CD4-positive, alpha-beta T cell treated with Interleukin-6 at 100 ng/mL for 8 hours (primary cell): ENCODE data around the gene KRT76.
A peak's percentile ranks its signal among the peaks of the same experiment; 100 is the strongest.
"Not testable (repeated sequence)": the region's sequence is repeated elsewhere in the genome, so short reads cannot be mapped to it uniquely, and the experiment has no call there.

Source experiments
- DNase-seq: peaks from one replicate; pipeline ENCODE4 v3.0.0-alpha.2; 2020; ENCODE audit warnings: mixed read lengths, low spot score

KRT76 gene

DNA sequence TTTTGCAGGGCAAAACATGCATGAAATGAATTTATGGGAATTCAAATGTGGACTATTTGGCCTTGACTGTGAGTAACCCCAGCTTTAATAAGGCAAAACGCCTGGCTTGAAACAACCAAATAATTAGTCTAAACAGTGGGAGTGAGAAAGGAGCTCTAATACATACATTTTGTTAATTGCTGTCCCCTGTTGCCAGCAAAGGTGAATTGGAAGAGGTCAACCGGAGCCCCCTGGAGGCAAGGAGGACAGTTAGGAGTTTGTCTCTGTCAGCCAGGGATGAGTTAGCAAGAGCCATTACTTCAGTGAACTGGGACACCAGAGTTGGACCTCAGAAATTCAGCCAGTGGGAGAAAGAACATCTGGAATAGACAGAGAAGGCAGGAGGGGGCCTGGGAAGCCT is 17.4 kb downstream of the KRT76 start:
- no peak for DNase-seq

- no peak for DNase-seq
These were observed 17.9 kb downstream of the KRT76 start for GRCh38 chr12:52759218-52759617.

- DNase-seq = no peak
These were observed 19.5 kb downstream of the KRT76 start for GRCh38 chr12:52757449-52758176.

DNA sequence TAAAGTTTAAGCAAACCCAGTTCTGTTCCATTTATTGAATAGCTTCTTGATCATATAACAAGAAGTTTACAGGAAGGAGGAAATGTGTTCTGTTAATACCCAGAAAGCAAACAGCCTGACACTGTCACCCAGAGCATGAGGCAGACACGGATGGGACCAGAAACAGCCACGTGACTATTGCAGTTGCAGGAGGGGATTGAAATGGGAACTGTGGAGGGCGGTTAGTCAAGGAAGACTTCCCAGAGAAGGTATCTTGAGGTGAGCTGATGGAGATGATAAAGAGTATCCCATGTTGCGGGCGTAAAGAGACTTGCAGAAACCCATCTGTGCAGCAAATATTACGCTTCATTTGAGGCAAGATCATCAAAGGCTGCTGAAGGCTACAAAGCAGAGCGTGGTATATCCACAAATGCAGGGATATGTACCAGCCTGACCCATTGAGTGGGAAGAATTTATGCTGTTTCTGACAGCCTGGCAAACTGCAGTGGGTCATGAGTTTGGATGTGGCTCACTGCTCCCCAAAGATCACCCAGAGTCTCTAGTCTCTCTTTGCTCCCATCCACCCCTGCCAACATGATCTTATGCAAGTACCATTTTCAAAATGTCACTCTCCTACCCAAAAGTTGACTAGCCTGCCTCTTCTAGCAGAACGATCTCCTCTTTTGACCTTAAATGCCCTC is 20.7 kb downstream of the KRT76 start:
- no peak for DNase-seq

GRCh38 chr12:52755533-52755932 is 21.6 kb downstream of the KRT76 start:
- no peak for DNase-seq

DNA sequence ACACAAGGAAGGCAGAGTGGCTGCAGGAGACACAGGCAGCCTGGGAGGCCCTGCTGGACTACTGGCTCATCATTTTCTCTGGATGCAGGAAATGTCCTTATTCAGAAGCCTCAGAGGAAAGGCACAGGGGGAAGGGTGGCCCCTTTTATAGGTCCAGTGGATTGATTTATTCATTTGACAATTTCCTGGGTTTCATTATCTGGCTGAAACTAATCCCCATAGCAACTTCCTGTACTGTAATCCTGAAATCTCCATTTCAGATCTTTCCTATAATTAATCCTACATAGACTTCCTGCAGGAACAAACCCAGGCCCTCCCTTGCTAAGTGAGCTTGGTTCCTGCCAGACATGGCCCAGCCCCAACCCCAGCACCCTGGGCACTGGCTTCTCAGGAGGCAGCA is 23.0 kb downstream of the KRT76 start:
- DNase-seq = no peak

DNA sequence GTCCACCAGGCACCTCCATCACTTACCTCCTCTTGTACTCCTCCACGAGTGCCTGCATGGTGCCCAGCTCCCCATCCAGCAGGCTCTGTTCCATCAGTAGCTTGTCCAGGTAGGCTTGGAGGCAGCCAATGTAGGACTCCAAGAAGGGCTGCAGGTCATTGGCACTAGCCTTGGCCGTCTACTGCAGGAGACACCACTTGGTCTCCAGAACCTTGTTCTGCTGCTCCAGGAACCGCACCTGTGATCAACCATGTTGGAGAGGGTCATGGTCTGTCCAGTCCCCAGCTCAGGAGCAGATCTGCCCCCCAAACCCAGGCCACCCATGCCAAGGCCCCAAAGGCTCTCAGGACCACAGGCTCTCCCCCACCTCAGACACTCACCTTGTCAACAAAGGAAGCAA is 23.9 kb downstream of the KRT76 start:
- DNase-seq = no peak

DNA sequence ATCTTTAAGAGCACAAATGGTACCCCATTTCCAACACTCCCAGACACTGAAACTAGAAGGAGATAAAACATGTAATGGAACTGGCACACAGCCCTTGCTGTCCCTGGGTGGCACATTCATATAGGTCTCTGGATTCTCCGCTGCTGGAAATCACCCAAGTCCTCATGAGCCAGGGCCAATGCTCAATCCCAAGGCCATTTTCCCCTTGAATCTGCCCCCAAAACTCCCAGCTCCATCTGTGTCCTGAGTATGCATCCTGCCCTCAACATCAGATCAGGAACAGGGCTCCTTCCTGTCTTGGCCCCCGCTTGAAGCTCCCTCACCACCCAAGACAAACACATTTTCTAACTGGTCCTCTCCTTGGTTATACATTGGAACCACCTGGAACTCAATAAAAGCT is 24.6 kb downstream of the KRT76 start:
- no peak for DNase-seq

GRCh38 chr12:52751795-52752194 is 25.4 kb downstream of the KRT76 start:
- DNase-seq = no peak

DNA sequence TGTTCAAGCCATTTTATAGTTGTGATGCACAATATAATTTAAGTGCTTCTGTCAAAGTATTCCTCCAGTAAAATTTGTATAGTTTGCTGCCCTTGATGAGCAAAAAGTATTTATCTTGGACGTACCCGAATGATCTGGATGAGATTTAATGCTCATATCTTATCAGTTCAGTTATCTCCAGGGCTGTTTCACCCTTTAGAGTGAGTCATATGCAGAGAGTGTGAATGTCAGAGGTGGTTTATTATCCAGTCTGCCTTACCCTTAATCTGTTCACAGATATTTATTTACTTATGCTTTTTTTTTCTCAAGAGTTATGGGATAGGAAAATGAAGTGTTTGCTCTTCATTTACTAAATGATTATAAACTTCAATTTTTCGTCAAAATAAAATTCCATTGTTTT is 26.6 kb downstream of the KRT76 start:
- DNase-seq = not testable (repeated sequence)

DNA sequence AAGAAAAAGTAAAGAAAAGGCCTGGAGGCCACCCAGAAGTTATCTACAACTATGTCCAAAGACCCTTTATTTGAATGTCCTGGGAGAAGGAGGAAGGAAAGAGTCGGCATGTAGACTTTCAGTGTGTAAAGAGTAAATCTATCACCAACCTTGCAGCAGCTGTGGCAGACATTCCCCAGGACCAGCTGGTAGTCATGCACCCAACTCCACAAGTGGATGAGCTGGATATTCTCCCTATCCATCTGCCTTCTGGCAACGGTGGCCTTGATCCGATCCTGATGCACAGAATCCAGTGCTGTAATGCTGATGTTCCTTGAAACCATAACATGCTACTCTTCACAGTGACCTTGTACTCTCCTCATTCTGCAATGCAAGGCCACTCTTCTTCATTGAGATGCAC is 27.3 kb downstream of the KRT76 start:
- DNase-seq = no peak

- no peak for DNase-seq
These were observed 28.6 kb downstream of the KRT76 start for GRCh38 chr12:52748578-52748977.

DNA sequence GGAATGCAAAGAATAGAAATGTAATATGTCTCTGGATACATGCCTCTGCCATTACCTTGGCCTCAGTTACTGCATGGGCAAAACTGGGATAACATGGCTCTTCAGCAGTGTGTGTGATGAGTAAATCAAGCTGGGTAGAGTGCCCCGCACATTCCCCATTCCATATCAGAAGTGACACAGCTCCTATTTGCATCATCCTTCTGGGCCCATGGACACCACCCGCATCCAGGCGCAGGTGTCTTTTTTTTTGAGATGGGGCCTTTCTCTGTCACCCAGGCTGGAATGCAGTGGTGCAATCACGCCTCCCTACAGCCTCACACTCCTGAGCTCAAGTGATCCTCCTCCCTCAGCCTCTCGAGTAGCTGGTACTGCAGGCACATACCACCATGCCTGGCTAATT is 31.6 kb downstream of the KRT76 start:
- no peak for DNase-seq

GRCh38 chr12:52744493-52745156 is 32.5 kb downstream of the KRT76 start:
- no peak for DNase-seq

DNA sequence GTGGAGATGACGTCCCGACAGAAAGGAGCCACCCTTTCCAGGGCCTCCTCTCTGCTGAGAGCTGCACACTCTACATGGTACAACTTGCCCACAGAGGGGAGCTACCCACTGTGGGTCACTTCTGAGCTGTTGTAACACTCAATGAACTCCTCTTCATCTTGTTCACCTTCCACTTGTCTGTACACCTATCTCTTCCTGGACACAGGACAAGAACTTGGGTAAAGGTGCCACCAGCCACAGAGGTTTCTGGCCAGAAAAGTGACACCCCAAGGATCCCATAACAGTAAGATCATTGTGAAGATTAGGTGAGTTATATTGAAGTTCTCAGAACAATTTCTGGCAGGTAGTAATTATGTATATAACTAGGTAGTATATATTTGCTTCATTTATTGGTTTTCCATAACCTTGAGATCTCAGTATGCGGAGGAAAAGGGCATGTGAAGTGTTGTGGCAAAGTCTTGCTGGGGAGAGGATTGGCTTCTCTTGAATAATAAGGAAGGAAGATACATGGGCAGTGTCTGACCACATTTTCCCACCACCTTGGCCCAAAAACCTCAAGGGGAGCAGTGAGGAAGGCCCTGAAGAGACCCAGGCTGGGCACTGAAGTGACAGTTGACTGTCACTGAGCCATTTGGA is 34.2 kb downstream of the KRT76 start:
- DNase-seq = no peak

GRCh38 chr12:52742196-52742580 is 35.0 kb downstream of the KRT76 start:
- no peak for DNase-seq

GRCh38 chr12:52741375-52742195 is 35.6 kb downstream of the KRT76 start:
- DNase-seq = peak; percentile 41

GRCh38 chr12:52740584-52740983 is 36.6 kb downstream of the KRT76 start:
- no peak for DNase-seq

DNA sequence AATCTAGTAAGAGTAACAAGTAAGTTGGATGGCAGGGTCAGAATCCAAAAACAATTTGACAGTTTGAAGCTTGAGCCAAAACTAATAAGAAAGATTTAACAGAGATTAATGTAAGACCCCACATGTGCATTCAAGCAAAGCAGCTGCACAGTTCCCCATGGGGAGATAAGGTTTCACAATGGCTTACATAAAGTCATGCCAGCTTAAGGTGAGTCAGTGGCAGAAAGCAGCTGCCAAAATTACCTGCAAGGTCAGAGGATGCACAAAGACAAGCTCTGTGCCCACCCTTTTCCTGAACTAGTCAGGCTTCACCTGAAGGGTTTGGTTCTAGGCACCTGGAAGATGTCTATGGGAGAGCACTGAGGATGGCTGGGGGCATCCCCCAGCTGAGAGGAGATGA is 37.2 kb downstream of the KRT76 start:
- no peak for DNase-seq

DNA sequence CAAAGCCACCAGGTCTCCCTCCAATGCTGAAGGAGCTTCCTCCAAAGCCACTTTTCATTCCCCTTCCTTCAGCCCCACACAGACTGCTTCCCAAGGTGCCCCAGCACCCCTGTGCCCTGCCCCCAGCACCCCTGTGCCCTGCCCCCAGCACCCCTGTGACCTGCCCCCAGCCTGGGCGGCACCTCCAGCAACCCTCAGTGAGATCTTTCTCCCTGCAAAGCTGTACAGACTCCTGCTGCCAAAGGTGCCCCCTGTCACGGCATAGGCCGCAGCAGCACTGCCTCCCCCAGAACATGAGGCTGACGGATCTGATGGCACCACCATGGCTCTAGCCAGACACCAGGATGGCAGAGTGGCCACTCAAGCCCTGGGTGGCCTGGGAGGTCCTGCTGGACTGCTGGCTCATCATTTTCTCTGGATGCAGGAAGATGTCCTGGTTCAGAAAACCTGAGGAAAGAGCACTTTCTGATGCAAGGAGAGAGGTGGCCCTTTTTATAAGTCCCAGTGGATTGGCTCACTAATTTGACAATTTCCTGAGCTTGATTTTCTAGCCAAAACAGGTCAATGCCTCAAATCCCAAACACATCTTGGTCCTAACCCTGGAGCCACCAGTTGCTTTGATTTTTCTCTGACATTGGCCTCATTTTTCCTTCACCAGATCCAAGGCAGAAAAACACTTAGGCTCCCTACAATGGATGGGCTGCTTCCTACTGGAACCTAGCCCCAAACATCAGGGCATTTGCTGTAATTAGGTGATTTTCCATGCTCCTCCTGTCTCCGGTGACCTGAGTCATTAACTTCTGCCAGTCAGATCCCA is 41.1 kb downstream of the KRT76 start:
- DNase-seq = no peak

GRCh38 chr12:52735106-52735505 is 42.0 kb downstream of the KRT76 start:
- DNase-seq = no peak
